ENCODE results near the gene CSMD2. TPM values are rescaled to one million over a fixed set of nuclear protein-coding genes. Genes with fewer than 3 reads are reported as not detected.

Gene CSMD2
- total RNA-seq, 1 donor from 2014 or later, result 0.75 TPM

DNA sequence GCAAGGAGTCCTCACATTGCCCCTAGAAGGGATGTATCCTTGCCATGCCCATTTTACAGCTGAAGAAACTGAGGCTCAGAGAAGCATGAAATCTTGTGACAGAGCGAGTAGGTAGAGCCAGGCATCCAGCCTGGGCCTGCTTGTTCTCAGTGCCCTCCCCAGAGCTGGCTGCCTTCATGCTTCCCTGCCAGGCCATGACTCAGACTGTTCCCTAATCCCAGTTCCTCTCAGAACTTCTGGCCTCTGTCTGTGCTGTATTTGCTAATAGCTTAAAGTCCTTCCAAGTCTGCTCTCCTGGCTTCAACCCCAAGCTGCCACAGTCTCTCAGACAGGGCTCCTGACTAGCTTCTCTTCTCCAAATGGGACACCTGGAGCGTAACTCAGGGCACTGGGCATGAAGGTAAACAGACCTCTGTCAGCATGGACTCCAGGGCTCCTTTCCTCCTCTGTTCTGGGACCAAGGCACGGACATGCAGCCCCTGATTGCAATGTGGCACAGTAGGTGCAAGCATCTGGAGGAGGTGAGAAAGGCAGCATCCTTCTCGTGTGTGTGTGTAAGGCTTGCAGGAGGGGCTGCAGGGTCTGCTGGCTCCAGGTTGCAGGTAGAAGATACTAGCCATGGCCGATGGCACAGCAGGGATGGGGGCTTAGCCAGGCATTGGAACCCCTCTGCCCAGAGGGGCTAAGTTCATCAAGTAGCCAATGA, 178.5 kb downstream of the CSMD2 start:
- DNase-seq (ENCODE audit: low read depth), result no peak
- Histone ChIP-seq H3K27me3 (ENCODE audit: control insufficient read depth, insufficient read depth, low read length) (no peaks in the 10 kb centered on the region), H3K4me3 (ENCODE audit: low read depth, low read length) (no peak overlapping the region), H3K36me3 (ENCODE audit: control insufficient read depth, insufficient read depth, low read length) (no peaks in the 10 kb centered on the region)
- TF ChIP-seq CTCF (IDR thresholded peaks at IDR 0.05; ENCODE audit: insufficient read depth, low read length, poor library complexity, severe bottlenecking), result no peak

DNA sequence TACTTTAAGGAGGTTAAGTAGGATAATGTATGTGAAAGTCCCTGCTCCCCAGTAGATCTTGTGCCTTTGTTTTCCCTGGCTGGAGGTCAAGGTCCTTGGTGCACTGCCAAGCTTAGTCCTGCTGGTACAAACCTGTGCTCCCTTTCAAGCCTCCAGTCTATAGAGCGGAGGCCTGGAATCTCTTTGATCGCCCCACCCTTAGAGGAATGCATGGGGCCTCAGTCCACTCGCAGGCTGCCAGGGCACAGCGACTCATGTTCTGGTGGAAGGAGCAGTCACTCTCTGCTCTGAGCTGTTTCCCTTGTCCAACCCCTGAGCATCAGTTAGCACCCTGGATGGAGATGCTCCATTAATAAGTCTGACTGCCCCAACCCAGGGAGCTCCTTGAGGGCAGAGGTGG, 179.4 kb downstream of the CSMD2 start:
- no peaks in the 10 kb centered on the region for H3K27me3 ChIP-seq (ENCODE audit: control insufficient read depth, insufficient read depth, low read length)
- no peak overlapping the region for H3K4me3 ChIP-seq (ENCODE audit: low read depth, low read length)
- TF ChIP-seq CTCF (IDR thresholded peaks at IDR 0.05; ENCODE audit: insufficient read depth, low read length, poor library complexity, severe bottlenecking), result no peak
- DNase-seq (ENCODE audit: low read depth), result no peak
- H3K36me3 ChIP-seq (ENCODE audit: control insufficient read depth, insufficient read depth, low read length), result no peaks in the 10 kb centered on the region

- DNase-seq (ENCODE audit: low read depth), result no peak
Observed at GRCh38 chr1:33984906-33985565, 180.0 kb downstream of the CSMD2 start.

DNA sequence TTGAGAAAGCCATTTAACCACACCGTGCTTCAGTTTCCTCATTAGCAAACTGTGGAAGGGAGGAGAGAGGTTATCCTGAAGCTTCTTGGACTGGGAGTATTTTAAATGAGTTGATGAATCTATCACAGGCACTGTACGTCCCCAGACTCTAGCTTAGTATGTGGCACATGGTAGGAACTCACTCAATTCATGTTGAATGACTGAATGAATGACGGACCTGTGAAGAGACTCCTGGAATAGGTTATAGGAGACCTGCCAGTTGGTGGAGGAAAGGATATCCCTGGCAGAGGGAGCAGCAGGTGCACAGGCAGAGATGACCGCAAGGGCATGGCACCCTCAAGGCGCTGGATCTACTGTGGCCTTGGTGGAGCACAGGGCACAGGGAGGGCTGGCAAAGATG, 182.6 kb downstream of the CSMD2 start:
- no peak for DNase-seq (ENCODE audit: low read depth)
- Histone ChIP-seq H3K36me3 (ENCODE audit: control insufficient read depth, insufficient read depth, low read length) (no peaks in the 10 kb centered on the region), H3K27me3 (ENCODE audit: control insufficient read depth, insufficient read depth, low read length) (no peaks in the 10 kb centered on the region), H3K4me3 (ENCODE audit: low read depth, low read length) (no peak overlapping the region)
- no peak for TF ChIP-seq CTCF (IDR thresholded peaks at IDR 0.05; ENCODE audit: insufficient read depth, low read length, poor library complexity, severe bottlenecking)

More at GRCh38 chr1:33984906-33985565, 180.0 kb downstream of the CSMD2 start:
- Histone ChIP-seq H3K36me3 (ENCODE audit: control insufficient read depth, insufficient read depth, low read length) (no peaks in the 10 kb centered on the region), H3K27me3 (ENCODE audit: control insufficient read depth, insufficient read depth, low read length) (no peaks in the 10 kb centered on the region), H3K4me3 (ENCODE audit: low read depth, low read length) (no peak overlapping the region)
- no peak for TF ChIP-seq CTCF (IDR thresholded peaks at IDR 0.05; ENCODE audit: insufficient read depth, low read length, poor library complexity, severe bottlenecking)

DNA sequence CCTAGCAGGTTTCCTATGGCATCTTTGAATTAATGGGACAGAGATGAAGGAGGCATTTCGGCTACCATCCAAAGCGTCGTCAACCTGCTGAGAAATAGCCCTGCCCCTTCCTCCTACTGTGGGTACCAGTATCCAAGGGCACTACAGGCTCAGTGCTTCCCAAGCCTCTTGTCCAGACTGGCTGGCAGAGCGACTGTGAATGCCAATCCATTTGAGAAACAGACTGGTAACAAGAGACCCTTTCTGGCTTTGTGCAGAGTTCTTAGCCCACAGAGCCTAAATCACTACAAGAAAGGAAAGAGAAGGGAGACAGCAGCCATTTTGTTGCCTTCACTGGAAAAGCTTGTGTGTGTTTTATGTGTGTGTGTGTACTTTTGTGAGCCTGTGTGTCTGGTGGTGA, 185.7 kb downstream of the CSMD2 start:
- Histone ChIP-seq H3K36me3 (ENCODE audit: control insufficient read depth, insufficient read depth, low read length) (no peaks in the 10 kb centered on the region), H3K4me3 (ENCODE audit: low read depth, low read length) (no peak overlapping the region), H3K27me3 (ENCODE audit: control insufficient read depth, insufficient read depth, low read length) (no peaks in the 10 kb centered on the region)
- no peak for TF ChIP-seq CTCF (IDR thresholded peaks at IDR 0.05; ENCODE audit: insufficient read depth, low read length, poor library complexity, severe bottlenecking)
- DNase-seq (ENCODE audit: low read depth), result no peak
